ENCODE data around the gene APPL2.
"Not testable (repeated sequence)": the region's sequence is repeated elsewhere in the genome, so short reads cannot be mapped to it uniquely, and the experiment has no call there.

DNA sequence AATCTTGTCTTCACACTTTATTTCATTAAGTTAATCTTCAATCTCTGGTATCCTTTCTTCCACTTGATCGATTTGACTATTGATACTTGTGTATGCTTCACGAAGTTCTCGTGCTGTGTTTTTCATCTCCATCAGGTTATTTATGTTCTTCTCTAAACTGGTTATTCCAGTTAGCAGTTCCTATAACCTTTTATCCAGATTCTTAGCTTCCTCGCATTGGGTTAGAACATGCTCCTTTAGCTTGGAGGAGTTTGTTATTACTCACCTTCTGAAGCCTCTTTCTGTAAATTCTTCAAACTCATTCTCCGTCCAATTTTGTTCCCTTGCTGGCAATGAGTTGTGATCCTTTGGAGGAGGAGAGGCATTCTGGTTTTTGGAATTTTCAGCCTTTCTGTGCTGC lies 52.0 kb downstream of the APPL2 start:
- TF ChIP-seq, protein P1, sequence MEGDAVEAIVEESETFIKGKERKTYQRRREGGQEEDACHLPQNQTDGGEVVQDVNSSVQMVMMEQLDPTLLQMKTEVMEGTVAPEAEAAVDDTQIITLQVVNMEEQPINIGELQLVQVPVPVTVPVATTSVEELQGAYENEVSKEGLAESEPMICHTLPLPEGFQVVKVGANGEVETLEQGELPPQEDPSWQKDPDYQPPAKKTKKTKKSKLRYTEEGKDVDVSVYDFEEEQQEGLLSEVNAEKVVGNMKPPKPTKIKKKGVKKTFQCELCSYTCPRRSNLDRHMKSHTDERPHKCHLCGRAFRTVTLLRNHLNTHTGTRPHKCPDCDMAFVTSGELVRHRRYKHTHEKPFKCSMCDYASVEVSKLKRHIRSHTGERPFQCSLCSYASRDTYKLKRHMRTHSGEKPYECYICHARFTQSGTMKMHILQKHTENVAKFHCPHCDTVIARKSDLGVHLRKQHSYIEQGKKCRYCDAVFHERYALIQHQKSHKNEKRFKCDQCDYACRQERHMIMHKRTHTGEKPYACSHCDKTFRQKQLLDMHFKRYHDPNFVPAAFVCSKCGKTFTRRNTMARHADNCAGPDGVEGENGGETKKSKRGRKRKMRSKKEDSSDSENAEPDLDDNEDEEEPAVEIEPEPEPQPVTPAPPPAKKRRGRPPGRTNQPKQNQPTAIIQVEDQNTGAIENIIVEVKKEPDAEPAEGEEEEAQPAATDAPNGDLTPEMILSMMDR (conservative IDR thresholded peaks at IDR 0.05 in 1 of 2, IDR thresholded peaks at IDR 0.05 in 1 of 2; ENCODE audit: extremely low read depth in 1 of 2, insufficient read depth in 1 of 2, low read depth in 1 of 2, low read length in 2 of 2) = not testable (repeated sequence)
- not testable (repeated sequence) for TF ChIP-seq EZH2 (IDR thresholded peaks at IDR 0.05; ENCODE audit: borderline replicate concordance, low read length)
